HT1080 (cell line): ENCODE data around the gene LRP5. TPM values are rescaled to one million over a fixed set of nuclear protein-coding genes. Genes with fewer than 3 reads are reported as not detected.
A peak's percentile ranks its signal among the peaks of the same experiment; 100 is the strongest.

ENCODE experiments used
- DNase-seq: peaks from one replicate; pipeline ENCODE4 v3.0.0-alpha.2; 2015; ENCODE audit warnings: low read depth
- total RNA-seq: library from RNA; depleted of rRNA; stranded (reverse); fragments of >200 nt; shearing (Covaris generic); gene quantifications from 2 replicates; pipeline ENCODE4 v1.2.3, GENCODE V29; 2014

LRP5 gene
- total RNA-seq, 1 experiment from 2014 or later: 20.8 TPM

DNA sequence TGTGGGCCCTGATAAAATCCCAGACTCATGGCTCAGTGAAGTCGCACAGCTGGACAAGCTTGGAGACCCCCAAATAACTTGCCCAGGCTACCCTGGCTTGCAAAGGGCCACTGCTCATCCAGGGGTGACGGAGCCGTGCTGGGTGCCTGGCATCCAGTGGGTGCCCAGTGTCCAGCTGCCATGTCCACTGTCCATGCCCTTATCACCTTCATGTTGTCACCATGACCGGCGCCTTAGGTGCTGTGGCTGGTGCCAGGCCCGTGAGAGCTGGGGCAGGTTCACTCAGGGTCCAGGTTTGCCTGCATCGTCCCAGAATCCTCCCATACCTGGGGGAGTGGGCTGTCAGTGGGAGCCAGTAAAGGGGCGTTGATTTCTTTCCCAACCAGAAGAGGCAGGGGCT, 57.4 kb downstream of the LRP5 start:
- DNase-seq: no peak

- DNase-seq: no peak
These were observed 58.1 kb downstream of the LRP5 start for GRCh38 chr11:68370211-68371111.

DNA sequence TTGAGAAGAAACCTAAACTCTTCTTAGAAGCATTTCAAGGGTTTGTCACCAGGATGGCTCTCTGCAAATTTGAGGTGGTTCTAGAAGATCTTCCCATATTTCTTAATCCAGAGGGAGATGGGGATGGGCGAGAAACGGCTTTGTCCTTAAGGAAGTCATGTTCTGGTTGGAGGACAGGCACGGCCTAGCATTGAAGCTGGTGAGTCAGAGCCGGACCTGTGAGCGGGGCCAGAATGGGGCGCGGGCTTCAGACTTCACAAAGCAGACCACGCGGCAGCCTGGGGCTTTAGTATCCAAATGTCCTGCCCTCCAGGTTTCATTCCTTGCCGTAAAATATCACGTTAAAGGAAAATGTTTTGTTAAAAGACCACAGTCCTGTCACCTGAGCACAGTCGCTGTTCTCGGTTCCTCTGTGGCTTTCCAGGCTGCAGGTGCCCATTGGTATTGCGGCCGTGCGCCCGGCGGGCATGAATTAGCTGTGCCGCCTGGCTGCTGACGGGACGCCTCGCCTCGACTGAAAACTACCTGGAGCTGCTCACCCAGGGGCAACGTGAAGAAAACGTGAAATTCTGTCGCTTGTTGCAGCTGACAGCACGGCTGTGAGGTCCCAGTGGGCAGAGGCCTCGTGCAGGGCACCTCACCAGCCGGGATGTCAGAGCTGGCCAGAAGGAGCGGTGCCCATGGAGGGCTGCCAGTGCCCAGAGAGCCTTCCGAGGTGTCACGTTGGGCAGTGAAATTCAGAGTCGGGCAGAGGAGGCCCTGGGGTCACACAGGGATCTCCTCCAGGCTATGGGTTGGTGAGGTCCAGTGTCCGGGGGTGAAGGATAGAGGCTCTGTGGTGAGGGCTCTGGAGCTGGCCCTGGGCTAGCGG, 59.0 kb downstream of the LRP5 start:
- DNase-seq: no peak

DNA sequence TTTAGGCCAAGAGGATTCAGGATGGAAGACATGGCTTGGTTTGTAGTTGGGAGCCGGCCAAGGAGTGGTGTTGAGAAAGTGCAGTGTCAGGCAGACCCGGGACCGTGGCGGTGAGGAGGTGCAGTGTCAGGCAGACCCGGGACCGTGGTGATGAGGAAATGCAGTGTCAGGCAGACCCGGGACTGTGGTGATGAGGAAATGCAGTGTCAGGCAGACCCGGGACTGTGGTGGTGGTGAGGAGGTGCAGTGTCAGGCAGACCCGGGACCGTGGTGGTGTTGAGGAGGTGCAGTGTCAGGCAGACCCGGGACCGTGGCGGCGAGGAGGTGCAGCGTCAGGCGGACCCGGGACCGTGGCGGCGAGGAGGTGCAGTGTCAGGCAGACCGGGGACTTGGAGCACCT, 59.7 kb downstream of the LRP5 start:
- no peak for DNase-seq

DNA sequence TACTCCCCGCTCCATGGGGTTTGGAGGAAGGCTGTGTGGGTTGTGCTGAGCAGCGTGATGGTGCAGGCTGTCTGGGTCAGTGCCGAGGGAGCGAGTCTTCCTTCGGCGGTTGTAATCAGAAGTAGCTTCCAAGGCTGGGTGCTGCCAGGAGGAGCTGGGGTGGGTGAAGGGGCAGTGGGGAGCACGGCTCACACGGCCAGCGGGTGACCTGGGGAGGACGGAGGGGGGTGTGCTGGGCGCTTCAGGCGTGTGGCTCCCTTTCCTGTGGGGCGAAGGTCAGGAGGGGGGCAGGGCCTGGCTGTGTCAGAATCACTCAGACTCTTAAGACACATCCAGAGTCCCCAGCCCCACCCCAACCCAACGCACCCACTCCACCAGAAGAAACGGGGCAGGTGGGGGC, 60.2 kb downstream of the LRP5 start:
- no peak for DNase-seq

GRCh38 chr11:68373189-68373814, 60.9 kb downstream of the LRP5 start:
- no peak for DNase-seq

- no peak for DNase-seq
These were observed 61.6 kb downstream of the LRP5 start for GRCh38 chr11:68373815-68374501.

DNA sequence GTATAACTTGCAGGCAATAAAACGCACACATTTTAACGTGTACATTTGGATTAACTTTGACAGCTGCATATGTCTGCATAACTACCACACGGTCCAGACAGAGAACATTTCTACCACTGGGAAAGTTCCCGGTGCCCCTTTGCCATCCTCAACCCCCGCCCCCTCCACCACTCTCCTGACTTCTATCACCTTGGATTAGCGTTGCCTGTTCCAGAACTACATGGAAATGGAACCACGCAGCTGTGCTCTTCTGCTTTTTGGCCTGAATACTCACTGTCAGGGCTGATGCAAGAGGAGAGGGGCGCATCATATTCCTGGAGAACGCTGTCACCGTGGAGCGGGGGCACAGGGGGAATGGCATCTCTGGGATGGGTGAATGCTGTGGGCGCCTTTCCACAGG, 62.1 kb downstream of the LRP5 start:
- no peak for DNase-seq

DNA sequence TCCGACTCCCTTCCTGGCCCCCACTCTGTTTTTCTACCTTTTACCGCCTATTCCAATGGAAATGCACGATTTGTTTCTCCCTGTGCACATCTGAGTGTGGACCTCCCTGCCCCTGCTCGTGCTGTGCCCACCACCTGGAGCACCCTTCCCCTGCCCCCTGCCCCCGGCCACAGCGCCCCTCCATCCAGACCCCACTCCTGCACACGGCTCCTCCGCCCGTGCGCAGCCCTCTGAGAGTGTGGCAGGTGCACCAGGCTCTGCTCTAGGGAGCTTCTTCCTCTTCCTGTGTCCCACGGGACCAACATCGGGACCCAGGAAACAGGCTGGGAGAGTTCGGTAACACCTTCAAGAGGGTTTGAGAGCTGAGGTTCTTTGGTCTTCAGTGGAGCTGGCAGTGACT, 62.9 kb downstream of the LRP5 start:
- DNase-seq: no peak

DNA sequence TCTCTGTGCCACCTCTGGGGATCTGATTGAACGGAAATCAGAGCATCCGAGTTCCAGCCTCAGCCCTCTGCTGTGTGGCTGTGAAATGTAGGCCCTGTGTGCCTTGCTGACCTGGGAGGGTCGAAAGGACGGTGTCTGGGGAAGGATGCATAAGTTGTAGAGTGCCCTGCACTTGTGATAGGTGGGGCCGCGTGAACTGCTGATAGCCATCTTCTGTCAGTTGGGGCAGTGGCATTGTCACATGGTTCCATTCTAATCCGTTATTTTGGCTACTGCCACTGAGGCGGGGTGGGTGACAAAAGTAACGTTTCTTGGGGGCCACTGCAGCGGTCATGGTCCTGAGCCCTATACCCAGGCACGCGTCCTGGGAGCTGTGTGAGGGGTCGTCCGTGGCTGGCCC, 63.4 kb downstream of the LRP5 start:
- no peak for DNase-seq

DNA sequence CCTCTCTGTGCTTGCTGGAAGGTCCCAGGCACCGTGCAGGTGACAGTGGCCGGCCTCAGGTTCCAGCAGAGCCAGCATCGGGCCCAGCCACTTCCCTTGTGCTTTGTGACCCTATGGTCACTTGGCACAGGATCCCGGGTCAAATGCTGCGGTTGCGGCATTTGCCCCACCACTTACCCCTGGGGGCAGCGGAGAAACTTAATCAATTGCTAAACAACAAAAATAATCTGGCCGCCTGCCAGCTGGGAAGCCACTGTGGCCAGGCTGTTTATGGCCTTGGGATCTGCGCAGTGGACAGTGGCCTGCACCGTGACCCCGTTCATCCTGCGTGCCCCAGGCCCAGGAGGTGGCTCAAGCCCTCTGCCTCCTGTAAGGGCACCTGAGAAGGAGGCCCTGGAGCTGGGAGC, 65.0 kb downstream of the LRP5 start:
- DNase-seq: no peak

- no peak for DNase-seq
These were observed 66.8 kb downstream of the LRP5 start for GRCh38 chr11:68379206-68379605.

DNA sequence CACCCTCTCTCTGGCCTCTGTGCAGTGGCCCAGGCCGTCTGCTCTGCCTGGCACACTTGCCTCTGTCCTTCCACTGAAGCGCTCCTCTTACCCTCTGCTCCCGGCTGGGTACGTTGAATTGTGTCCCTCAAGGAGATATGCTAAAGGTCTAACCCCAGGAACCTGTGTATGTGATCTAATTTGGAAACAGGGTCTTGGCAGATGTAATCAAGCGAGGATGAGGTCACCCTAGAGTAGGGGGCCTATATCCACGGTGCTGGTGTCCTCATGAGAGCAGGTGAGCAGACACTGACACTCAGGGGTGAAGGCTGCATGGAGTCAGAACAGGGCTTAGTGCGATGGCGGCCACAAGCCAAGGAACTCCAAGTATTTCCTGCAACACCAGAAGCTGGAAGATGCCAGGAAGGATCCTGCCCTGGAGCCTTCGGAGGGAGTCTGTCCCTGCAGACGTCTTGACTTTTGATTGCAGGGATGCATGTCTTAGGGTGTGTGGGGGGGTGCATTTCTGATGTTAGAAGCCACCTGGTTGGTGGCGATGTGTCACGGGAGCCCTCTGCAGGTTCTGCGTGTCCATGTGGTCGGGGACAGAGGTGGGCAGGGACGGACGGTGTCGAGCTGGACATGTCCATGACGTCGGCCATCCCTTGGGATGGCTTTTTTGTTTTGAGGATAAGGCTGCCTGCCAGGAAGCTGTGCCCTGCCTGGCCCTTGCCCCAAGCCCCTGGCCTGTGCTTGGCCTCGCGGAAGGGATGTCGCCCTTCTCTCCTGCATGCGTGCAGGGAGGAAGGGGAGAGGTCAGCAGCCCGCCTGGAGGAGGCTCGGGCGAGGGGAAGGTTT, 68.6 kb downstream of the LRP5 start:
- DNase-seq: no peak

GRCh38 chr11:68381716-68382115, 69.3 kb downstream of the LRP5 start:
- DNase-seq: no peak

DNA sequence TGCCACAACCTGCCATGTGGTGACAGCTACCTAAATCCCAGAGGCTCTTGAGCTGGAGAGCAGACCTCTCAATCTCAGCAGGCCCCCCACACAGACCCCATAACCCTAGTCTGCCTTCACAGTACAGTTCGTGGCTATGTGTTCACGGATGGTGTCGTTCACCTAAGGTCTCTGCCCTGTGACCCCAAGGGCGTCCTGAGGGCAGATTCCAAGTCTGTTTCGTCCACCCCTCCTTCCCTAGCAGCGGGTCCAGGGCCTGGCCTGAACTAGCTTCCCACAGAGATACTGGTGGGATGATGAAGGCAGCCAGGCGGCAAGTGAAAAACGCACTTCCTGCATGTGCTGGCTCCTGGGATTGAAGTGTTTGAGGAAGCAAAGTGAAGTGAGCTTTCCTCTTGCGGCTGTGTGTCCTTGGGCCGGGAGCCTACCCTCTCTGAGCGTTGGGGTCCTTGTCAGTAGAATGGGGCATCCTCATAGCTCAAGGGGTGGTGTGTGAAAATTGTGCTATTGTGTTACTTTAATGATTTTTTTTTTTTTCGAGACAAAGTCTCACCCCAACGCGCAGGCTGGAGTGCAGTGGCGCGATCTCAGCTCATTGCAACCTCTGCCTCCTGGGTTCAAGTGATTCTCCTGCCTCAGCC, 70.1 kb downstream of the LRP5 start:
- DNase-seq: no peak

GRCh38 chr11:68383976-68384501, 71.6 kb downstream of the LRP5 start:
- peak; percentile 16 for DNase-seq

DNA sequence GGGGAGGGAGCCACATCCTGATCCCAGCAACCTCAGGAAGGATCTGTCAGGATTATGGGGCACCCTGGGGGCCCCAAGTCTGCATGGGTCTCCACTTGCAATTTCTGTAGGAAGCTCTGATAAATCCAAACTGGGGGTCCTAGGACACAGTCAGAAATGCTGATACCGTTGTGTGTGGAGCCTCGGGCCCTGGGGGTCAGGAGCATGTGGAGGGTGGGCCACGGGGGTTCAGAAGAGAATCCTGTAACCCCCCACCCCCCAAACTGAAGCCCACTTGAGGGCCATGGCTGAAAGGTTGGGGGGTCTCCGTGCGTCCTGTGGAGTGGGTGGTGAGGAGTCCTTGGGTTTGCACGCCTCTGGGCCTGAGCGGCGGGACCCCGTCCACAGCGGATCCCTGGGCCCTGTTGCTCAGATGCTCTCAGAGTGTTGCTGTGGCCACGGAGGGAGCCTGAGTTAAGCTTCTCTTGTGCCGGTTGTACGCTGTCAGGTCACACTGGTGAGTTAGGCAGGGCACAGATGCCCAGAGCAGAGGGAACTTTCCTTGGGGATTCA, 72.2 kb downstream of the LRP5 start:
- DNase-seq: no peak

- DNase-seq: no peak
These were observed 72.7 kb downstream of the LRP5 start for GRCh38 chr11:68385128-68385527.

GRCh38 chr11:68386331-68386978, 74.1 kb downstream of the LRP5 start:
- no peak for DNase-seq
